Globus pallidus (tissue), 1 donor: ENCODE measurements around the gene PDLIM1.
"Not testable (repeated sequence)": the region's sequence is repeated elsewhere in the genome, so short reads cannot be mapped to it uniquely, and the experiment has no call there.

ENCODE experiments used
- DNase-seq: peaks from one replicate; pipeline ENCODE4 v3.0.0-alpha.2; 2015; ENCODE audit warnings: low spot score

The PDLIM1 gene

GRCh38 chr10:95240811-95241210, 50.0 kb downstream of the PDLIM1 start:
- no peak for DNase-seq

- not testable (repeated sequence) for DNase-seq
Observed at GRCh38 chr10:95240096-95240495, 50.7 kb downstream of the PDLIM1 start.

GRCh38 chr10:95237376-95238170, 53.2 kb downstream of the PDLIM1 start:
- DNase-seq: no peak

- no peak for DNase-seq
Observed at GRCh38 chr10:95236068-95236903, 54.5 kb downstream of the PDLIM1 start.

GRCh38 chr10:95235676-95236067, 55.1 kb downstream of the PDLIM1 start:
- DNase-seq: no peak

- no peak for DNase-seq
Observed at GRCh38 chr10:95234951-95235350, 55.9 kb downstream of the PDLIM1 start.

GRCh38 chr10:95233377-95234034, 57.3 kb downstream of the PDLIM1 start:
- no peak for DNase-seq

- DNase-seq: not testable (repeated sequence)
Observed at GRCh38 chr10:95230677-95231586, 59.9 kb downstream of the PDLIM1 start.

- no peak for DNase-seq
Observed at GRCh38 chr10:95229724-95230627, 60.8 kb downstream of the PDLIM1 start.

- not testable (repeated sequence) for DNase-seq
Observed at GRCh38 chr10:95228934-95229723, 61.7 kb downstream of the PDLIM1 start.

GRCh38 chr10:95225136-95225535, 65.7 kb downstream of the PDLIM1 start:
- no peak for DNase-seq

GRCh38 chr10:95221124-95221523, 69.7 kb downstream of the PDLIM1 start:
- no peak for DNase-seq

GRCh38 chr10:95220539-95220938, 70.3 kb downstream of the PDLIM1 start:
- DNase-seq: no peak

- no peak for DNase-seq
Observed at GRCh38 chr10:95217476-95217875, 73.3 kb downstream of the PDLIM1 start.

- DNase-seq: no peak
Observed at GRCh38 chr10:95214793-95215192, 76.0 kb downstream of the PDLIM1 start.

- no peak for DNase-seq
Observed at GRCh38 chr10:95214369-95214768, 76.4 kb downstream of the PDLIM1 start.

GRCh38 chr10:95211606-95212279, 79.1 kb downstream of the PDLIM1 start:
- no peak for DNase-seq

GRCh38 chr10:95209509-95210127, 81.2 kb downstream of the PDLIM1 start:
- no peak for DNase-seq
